OCI-LY3 (cell line): ENCODE measurements around the gene IFIT1.

ENCODE experiments used
- EZH2phosphoT487 ChIP-seq: fragments of 200-600 bp; shearing (Covaris generic); IDR thresholded peaks from 2 replicates; pipeline ENCODE4 v1.6.1; 2018; ENCODE audit warnings: antibody characterized with exemption, mixed run types, low read depth
- TF ChIP-seq, protein P1 (sequence below): fragments of 200-600, 300-600 bp; sonication (generic); IDR thresholded peaks from 2 replicates; pipeline ENCODE4 v1.5.1; 2014; ENCODE audit warnings: antibody characterized with exemption, low read length, low read depth

- TF ChIP-seq, protein P1, sequence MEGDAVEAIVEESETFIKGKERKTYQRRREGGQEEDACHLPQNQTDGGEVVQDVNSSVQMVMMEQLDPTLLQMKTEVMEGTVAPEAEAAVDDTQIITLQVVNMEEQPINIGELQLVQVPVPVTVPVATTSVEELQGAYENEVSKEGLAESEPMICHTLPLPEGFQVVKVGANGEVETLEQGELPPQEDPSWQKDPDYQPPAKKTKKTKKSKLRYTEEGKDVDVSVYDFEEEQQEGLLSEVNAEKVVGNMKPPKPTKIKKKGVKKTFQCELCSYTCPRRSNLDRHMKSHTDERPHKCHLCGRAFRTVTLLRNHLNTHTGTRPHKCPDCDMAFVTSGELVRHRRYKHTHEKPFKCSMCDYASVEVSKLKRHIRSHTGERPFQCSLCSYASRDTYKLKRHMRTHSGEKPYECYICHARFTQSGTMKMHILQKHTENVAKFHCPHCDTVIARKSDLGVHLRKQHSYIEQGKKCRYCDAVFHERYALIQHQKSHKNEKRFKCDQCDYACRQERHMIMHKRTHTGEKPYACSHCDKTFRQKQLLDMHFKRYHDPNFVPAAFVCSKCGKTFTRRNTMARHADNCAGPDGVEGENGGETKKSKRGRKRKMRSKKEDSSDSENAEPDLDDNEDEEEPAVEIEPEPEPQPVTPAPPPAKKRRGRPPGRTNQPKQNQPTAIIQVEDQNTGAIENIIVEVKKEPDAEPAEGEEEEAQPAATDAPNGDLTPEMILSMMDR: peak; percentile 71
- no peak for TF ChIP-seq EZH2phosphoT487
These were observed 33.9 kb downstream of the IFIT1 start for GRCh38 chr10:89426230-89426868.
